HepG2 (cell line): ENCODE data around the gene ZC3H18. TPM values are rescaled to one million over a fixed set of nuclear protein-coding genes. Genes with fewer than 3 reads are reported as not detected.

ENCODE experiments used
- FUBP1 ChIP-seq: sonication (generic); formaldehyde crosslinking; IDR thresholded peaks from 2 replicates; pipeline ENCODE4 v1.5.1; 2020; ENCODE audit warnings: missing genetic modification reagents, mild to moderate bottlenecking, borderline replicate concordance
- HDAC1 ChIP-seq: sonication (generic); formaldehyde crosslinking; IDR thresholded peaks from 2 replicates; pipeline ENCODE4 v1.5.1; 2020; ENCODE audit warnings: mild to moderate bottlenecking, missing genetic modification reagents
- JARID2 ChIP-seq: sonication (generic); formaldehyde crosslinking; IDR thresholded peaks from 2 replicates; pipeline ENCODE4 v1.8.1; 2023; ENCODE audit warnings: missing genetic modification reagents, inconsistent platforms; ENCODE audit not compliant: insufficient replicate concordance
- MAFG ChIP-seq: sonication (generic); formaldehyde crosslinking; IDR thresholded peaks from 2 replicates; pipeline ENCODE4 v1.5.1; 2020; ENCODE audit warnings: mild to moderate bottlenecking, missing genetic modification reagents
- MLXIP ChIP-seq: sonication (generic); formaldehyde crosslinking; IDR thresholded peaks from 2 replicates; pipeline ENCODE4 v1.9.0; 2021; ENCODE audit warnings: missing genetic modification reagents, borderline replicate concordance
- NFE2L1 ChIP-seq: sonication (generic); formaldehyde crosslinking; IDR thresholded peaks from 2 replicates; pipeline ENCODE4 v1.4.0; 2020; ENCODE audit warnings: missing genetic modification reagents, mild to moderate bottlenecking, borderline replicate concordance
- PAF1 ChIP-seq: IDR thresholded peaks from 2 replicates; pipeline ENCODE4 v1.6.1; 2016; ENCODE audit warnings: missing genetic modification reagents, missing compliant biosample characterization
- POLR2A ChIP-seq, 2 experiments: IDR thresholded peaks; 2 replicates each; pipeline ENCODE4 v1.6.1; 2011; ENCODE audit warnings: low read depth in 2 of 2, low read length in 2 of 2, mild to moderate bottlenecking in 1 of 2, moderate library complexity in 1 of 2; ENCODE audit not compliant: insufficient read depth in 1 of 2
- SP4 ChIP-seq: sonication (generic); formaldehyde crosslinking; IDR thresholded peaks from 2 replicates; pipeline ENCODE4 v1.8.1; 2023; ENCODE audit warnings: mild to moderate bottlenecking, missing genetic modification reagents
- ZMAT3 ChIP-seq: sonication (generic); formaldehyde crosslinking; conservative IDR thresholded peaks from 2 replicates; pipeline ENCODE4 v1.7.0; 2021; ENCODE audit warnings: missing genetic modification reagents
- ZNF546 ChIP-seq: sonication (generic); formaldehyde crosslinking; conservative IDR thresholded peaks from 2 replicates; pipeline ENCODE4 v1.8.1; 2023; ENCODE audit warnings: mild to moderate bottlenecking, missing genetic modification reagents
- ZNF678 ChIP-seq: sonication (generic); formaldehyde crosslinking; IDR thresholded peaks from 2 replicates; pipeline ENCODE4 v1.4.0; 2020; ENCODE audit warnings: mild to moderate bottlenecking, missing genetic modification reagents
- ZNF790 ChIP-seq: sonication (generic); formaldehyde crosslinking; IDR thresholded peaks from 2 replicates; pipeline ENCODE4 v1.8.0; 2022; ENCODE audit warnings: missing genetic modification reagents, mild to moderate bottlenecking, borderline replicate concordance
- ZSCAN20 ChIP-seq: sonication (generic); formaldehyde crosslinking; IDR thresholded peaks from 2 replicates; pipeline ENCODE4 v1.4.0; 2020; ENCODE audit warnings: missing genetic modification reagents, mild to moderate bottlenecking, borderline replicate concordance
- polyA plus RNA-seq, 8 experiments: library from polyadenylated mRNA; depleted of rRNA in 3 of 8; stranded (reverse) in 7 of 8; unstranded in 1 of 8; fragments of >200 nt; fragmentation: Illumina TruSeq in 4 of 8; extraction: Trizol in 4 of 8; gene quantifications; 2 replicates each; pipeline versions ENCODE4 v1.2.1 to v1.2.3, GENCODE V29; 2011 to 2016; ENCODE audit warnings: low read depth in 4 of 8, missing spikeins in 1 of 8, mixed read lengths in 1 of 8; ENCODE audit not compliant: insufficient read depth in 1 of 8
- total RNA-seq, 5 experiments: library from RNA; depleted of rRNA; stranded (reverse); fragments of >200 nt; fragmentation: Illumina TruSeq; extraction: Trizol; gene quantifications; 2 replicates each; pipeline ENCODE4 v1.2.3, GENCODE V29; 2016; ENCODE audit warnings: low read depth in 1 of 5
- TF ChIP-seq, protein P1 (sequence below): sonication (generic); formaldehyde crosslinking; IDR thresholded peaks from 2 replicates; pipeline ENCODE4 v1.4.0; 2020; ENCODE audit warnings: missing genetic modification reagents
- TF ChIP-seq, protein P2 (sequence below): sonication (generic); formaldehyde crosslinking; IDR thresholded peaks from 2 replicates; pipeline ENCODE4 v1.9.0; 2021; ENCODE audit warnings: mild to moderate bottlenecking, missing genetic modification reagents

Gene ZC3H18
- total and polyA plus RNA-seq, 2 of the 13 experiments (the other 11 are each of a cell fraction or from before 2014, with no cell fraction given) = 11.2 to 27.4 TPM

GRCh38 chr16:88527186-88527936 lies 42.8 kb upstream of the ZC3H18 start (continued):
- TF ChIP-seq, protein P1, sequence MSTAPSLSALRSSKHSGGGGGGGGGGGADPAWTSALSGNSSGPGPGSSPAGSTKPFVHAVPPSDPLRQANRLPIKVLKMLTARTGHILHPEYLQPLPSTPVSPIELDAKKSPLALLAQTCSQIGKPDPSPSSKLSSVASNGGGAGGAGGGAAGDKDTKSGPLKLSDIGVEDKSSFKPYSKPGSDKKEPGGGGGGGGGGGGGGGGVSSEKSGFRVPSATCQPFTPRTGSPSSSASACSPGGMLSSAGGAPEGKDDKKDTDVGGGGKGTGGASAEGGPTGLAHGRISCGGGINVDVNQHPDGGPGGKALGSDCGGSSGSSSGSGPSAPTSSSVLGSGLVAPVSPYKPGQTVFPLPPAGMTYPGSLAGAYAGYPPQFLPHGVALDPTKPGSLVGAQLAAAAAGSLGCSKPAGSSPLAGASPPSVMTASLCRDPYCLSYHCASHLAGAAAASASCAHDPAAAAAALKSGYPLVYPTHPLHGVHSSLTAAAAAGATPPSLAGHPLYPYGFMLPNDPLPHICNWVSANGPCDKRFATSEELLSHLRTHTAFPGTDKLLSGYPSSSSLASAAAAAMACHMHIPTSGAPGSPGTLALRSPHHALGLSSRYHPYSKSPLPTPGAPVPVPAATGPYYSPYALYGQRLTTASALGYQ (CRISPR knock-in tag) = no peak
- TF ChIP-seq ZSCAN20 (no peak), NFE2L1 (no peak), MLXIP (no peak), PAF1 (CRISPR knock-in tag) (0 out of 2 replicates have a peak, but pooled peaks have one; percentile 37), SP4 (CRISPR knock-in tag) (peak; percentile 18; the same call in 1 of the 2 replicates), ZMAT3 (no peak), ZNF678 (no peak), MAFG (CRISPR knock-in tag) (no peak), ZNF790 (no peak), FUBP1 (CRISPR knock-in tag) (no peak), ZNF546 (CRISPR knock-in tag) (0 out of 2 replicates have a peak, but pooled peaks have one; percentile 30), JARID2 (CRISPR knock-in tag) (no peak), HDAC1 (no peak; the same call in 1 of the 2 replicates), POLR2A (IDR thresholded peaks at IDR 0.05; ENCODE audit: insufficient read depth in 1 of 2, low read depth in 2 of 2, low read length in 2 of 2) (no peak)
- TF ChIP-seq, protein P2, sequence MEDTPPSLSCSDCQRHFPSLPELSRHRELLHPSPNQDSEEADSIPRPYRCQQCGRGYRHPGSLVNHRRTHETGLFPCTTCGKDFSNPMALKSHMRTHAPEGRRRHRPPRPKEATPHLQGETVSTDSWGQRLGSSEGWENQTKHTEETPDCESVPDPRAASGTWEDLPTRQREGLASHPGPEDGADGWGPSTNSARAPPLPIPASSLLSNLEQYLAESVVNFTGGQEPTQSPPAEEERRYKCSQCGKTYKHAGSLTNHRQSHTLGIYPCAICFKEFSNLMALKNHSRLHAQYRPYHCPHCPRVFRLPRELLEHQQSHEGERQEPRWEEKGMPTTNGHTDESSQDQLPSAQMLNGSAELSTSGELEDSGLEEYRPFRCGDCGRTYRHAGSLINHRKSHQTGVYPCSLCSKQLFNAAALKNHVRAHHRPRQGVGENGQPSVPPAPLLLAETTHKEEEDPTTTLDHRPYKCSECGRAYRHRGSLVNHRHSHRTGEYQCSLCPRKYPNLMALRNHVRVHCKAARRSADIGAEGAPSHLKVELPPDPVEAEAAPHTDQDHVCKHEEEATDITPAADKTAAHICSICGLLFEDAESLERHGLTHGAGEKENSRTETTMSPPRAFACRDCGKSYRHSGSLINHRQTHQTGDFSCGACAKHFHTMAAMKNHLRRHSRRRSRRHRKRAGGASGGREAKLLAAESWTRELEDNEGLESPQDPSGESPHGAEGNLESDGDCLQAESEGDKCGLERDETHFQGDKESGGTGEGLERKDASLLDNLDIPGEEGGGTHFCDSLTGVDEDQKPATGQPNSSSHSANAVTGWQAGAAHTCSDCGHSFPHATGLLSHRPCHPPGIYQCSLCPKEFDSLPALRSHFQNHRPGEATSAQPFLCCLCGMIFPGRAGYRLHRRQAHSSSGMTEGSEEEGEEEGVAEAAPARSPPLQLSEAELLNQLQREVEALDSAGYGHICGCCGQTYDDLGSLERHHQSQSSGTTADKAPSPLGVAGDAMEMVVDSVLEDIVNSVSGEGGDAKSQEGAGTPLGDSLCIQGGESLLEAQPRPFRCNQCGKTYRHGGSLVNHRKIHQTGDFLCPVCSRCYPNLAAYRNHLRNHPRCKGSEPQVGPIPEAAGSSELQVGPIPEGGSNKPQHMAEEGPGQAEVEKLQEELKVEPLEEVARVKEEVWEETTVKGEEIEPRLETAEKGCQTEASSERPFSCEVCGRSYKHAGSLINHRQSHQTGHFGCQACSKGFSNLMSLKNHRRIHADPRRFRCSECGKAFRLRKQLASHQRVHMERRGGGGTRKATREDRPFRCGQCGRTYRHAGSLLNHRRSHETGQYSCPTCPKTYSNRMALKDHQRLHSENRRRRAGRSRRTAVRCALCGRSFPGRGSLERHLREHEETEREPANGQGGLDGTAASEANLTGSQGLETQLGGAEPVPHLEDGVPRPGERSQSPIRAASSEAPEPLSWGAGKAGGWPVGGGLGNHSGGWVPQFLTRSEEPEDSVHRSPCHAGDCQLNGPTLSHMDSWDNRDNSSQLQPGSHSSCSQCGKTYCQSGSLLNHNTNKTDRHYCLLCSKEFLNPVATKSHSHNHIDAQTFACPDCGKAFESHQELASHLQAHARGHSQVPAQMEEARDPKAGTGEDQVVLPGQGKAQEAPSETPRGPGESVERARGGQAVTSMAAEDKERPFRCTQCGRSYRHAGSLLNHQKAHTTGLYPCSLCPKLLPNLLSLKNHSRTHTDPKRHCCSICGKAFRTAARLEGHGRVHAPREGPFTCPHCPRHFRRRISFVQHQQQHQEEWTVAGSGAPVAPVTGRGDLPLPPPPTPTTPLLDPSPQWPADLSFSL = no peak
